Naive B cell (primary cell): ENCODE measurements around the gene TP73. TPM values are rescaled to one million over a fixed set of nuclear protein-coding genes. Genes with fewer than 3 reads are reported as not detected.
"Not testable (repeated sequence)": the region's sequence is repeated elsewhere in the genome, so short reads cannot be mapped to it uniquely, and the experiment has no call there.

ENCODE experiments used
- ATAC-seq, 2 donors: fragments of 150-1000 bp; cut with Tn5 transposase; 2 replicates each; pipeline ENCODE4 v1.10.0; 2021; ENCODE audit warnings: low read depth in 2 of 2, mild to moderate bottlenecking in 2 of 2, moderate library complexity in 2 of 2
- DNase-seq: peaks from one replicate; pipeline ENCODE4 v3.0.0; 2022
- H3K27ac Mint-ChIP-seq, 6 donors: one replicate each; pipeline ENCODE4 v1.8.0; 2020 to 2022; ENCODE audit warnings: mild to moderate bottlenecking in 6 of 6, mixed read lengths in 6 of 6, moderate library complexity in 5 of 6, inconsistent platforms in 2 of 6
- H3K27me3 Mint-ChIP-seq, 3 donors: one replicate each; pipeline ENCODE4 v1.8.0; 2021 to 2022; ENCODE audit warnings: mixed read lengths in 3 of 3, mild to moderate bottlenecking in 1 of 3
- H3K36me3 Mint-ChIP-seq, 2 donors: one replicate each; pipeline ENCODE4 v1.8.0; 2020 to 2022; ENCODE audit warnings: mixed read lengths in 2 of 2, inconsistent platforms in 1 of 2, mild to moderate bottlenecking in 1 of 2
- H3K4me1 Mint-ChIP-seq, 3 donors: one replicate each; pipeline ENCODE4 v1.8.0; 2020 to 2022; ENCODE audit warnings: mixed read lengths in 3 of 3, inconsistent platforms in 1 of 3, mild to moderate bottlenecking in 1 of 3, moderate library complexity in 1 of 3
- H3K4me3 Mint-ChIP-seq, 8 donors: one replicate each; pipeline ENCODE4 v1.8.0; 2020 to 2022; ENCODE audit warnings: mild to moderate bottlenecking in 8 of 8, mixed read lengths in 8 of 8, moderate library complexity in 8 of 8, inconsistent platforms in 2 of 8
- H3K9me3 Mint-ChIP-seq, 7 donors: one replicate each; pipeline ENCODE4 v1.8.0; 2020 to 2022; ENCODE audit warnings: mixed read lengths in 7 of 7, mild to moderate bottlenecking in 5 of 7, inconsistent platforms in 2 of 7, moderate library complexity in 1 of 7
- polyA plus RNA-seq, 6 donors: library from polyadenylated mRNA; unstranded; fragments of 300-500 nt; fragmentation: Illumina TruSeq; gene quantifications; one replicate each; pipeline ENCODE4 v1.2.3, GENCODE V29; 2021; ENCODE audit warnings: low read depth in 6 of 6

Gene TP73
- polyA plus RNA-seq, 6 donors from 2014 or later = not detected

DNA sequence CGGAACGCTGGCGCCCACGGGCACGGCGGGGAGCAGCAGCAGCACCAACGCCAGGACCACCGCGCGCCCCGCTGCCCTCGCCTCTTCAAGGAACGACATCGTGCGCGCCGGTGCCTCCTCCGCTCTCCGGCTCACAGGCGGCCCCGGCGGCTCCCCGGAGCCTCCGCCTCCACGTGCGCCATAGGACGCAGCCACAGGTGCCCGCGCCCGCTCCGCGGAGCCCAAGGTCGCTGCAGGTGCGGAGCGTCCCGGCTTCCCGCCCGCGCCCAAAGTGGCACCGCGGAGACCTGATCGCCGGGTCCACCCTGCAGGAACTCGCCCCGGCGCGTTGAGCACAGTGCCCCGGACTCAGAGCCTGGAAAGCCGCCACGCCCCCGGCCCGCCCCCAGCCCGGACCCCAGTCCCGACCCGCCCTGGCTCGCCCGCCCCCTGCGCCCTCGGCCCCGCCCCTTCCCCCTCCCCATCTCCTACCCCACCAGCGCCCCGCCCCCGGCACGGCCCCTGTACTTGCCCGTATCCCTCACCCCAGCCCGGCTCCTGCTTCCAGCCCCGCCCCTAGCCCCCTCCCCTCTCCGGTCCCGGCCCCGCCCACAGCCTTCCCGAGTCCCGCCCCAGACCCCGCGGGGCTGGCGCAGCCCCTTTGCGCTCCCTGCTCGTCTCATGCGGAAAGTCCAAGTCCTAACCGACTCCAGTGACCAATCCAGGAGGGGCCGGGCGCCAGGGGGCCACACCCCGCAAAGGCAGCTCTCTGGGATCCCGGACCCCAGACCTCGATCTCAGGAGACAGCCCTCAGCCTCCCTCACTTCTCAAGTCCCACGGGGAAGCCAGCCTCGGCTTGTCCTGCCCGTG is 40.9 kb upstream of the TP73 start, which contains the start of gene MEGF6:
MEGF6 (minus strand) TSS at position 339 of the 850 bp plus-strand sequence; CDS start at position 99, 240 bp downstream.
- H3K27me3 Mint-ChIP-seq = peaks cover 12 to 53% (median 18%) of the 10 kb centered on the region in 3 donors
- ATAC-seq (peak; percentile 62 to 68), DNase-seq (peak; percentile 19)
- peak within 1 kb of the TSS; percentile 38 to 86 (median 82) for H3K4me3 Mint-ChIP-seq
- peak within 1 kb of the TSS in 3 of 6 donors; percentile 39 to 90 (median 78) for H3K27ac Mint-ChIP-seq
- peaks cover 10 to 17% (median 12%) of the 10 kb centered on the region in 3 donors for H3K4me1 Mint-ChIP-seq
- no peaks in the 10 kb centered on the region for H3K9me3 Mint-ChIP-seq
- H3K36me3 Mint-ChIP-seq = no peaks in the 10 kb centered on the region

DNA sequence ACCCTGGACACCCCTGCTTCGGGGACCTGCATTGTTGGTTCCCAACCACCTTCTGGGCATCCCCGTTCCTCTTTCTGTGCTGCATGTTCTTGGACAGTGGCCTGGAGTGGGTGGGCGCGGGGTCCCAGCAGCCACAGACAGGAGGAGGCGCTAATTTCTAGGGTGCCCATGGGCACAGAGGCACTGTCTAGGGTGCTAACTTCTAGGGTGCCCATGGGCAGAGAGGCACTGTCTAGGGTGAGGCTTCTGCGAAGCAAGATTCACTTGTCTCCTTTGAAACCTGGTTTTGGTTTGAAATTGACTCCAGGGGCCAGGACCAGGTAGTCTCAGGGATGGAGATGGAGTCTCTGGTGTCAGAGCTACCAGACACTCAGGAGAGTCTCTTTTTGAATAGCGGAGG is 40.2 kb upstream of the TP73 start:
- DNase-seq (no peak), ATAC-seq (no peak)
- Mint-ChIP-seq H3K27ac (peak overlapping the region in 1 of 6 donors; percentile 90), H3K9me3 (no peaks in the 10 kb centered on the region), H3K4me3 (peak overlapping the region; percentile 38 to 86 (median 82)), H3K27me3 (peaks cover 12 to 52% (median 18%) of the 10 kb centered on the region in 3 donors), H3K4me1 (peaks cover 10 to 17% (median 12%) of the 10 kb centered on the region in 3 donors), H3K36me3 (no peaks in the 10 kb centered on the region)

DNA sequence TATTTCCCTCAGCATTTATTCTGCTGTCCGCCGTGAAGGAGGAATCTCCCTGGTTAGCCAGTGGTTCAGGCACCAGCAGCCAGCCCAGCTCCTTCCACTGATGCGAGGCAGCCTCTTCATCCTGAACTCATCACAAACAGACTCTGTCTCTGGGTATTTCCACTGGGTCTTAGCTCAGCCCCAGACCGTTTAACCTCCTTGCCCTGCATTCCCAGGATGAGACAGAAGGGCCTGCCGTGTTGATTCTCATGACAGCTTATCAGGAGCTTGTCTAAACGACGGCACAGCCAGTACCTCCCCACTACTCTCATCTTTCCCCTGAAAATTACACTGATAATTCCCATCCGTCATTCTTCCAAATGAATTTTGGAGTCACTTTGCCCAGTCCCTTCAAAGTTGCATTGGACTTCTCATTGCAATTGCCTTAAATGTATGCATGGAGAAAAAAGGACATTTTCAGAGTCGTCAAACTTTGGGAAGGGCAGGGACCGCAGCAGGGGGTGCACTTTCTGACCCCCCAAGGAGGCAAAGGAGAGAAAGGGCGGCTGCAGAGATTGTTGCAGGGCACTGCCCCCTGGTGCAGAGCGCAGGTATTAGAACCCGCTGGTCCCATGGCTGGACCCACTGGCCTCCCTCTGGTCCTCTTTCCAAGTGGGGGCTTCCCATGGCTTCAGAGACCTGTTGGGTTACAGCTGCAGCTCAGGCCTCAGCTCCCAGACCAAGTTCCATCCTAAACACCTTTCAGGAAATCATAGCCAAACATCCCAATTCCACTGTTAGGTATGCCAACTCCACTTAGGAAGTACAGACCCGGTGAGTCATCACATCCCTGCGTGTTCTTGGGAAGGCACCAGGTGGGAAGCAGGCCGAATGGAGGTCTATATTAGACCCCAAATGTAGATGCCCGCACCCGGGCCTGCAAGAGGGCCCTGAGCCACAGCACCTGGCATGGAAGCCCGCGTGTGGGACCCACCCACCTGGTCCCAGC is 37.3 kb upstream of the TP73 start:
- Mint-ChIP-seq H3K9me3 (no peaks in the 10 kb centered on the region), H3K4me3 (peak overlapping the region in 1 of 8 donors; percentile 20), H3K27ac (no peak overlapping the region)

DNA sequence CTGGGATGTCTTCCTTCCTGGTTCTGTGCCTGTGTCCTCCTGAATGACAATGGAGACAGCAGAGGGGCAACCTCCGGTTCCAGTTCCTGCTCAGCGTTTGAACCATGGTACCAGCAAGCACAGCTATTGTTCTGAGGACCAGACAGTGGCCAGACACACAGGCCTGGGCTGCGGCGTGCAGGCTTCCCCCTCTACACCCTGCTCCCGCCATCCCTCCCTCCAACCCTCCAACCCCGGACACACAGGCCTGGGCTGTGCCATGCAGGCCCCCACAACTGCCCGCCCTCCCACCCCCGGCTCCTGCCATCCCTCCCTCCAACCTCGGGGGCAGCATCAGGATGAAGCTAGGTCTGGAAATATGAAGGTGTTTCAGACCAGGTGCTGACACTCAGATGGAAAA is 35.5 kb upstream of the TP73 start:
- Mint-ChIP-seq H3K4me3 (no peak overlapping the region), H3K4me1 (peaks cover 16 to 28% (median 25%) of the 10 kb centered on the region in 3 donors), H3K9me3 (no peaks in the 10 kb centered on the region), H3K27ac (no peak overlapping the region), H3K36me3 (no peaks in the 10 kb centered on the region), H3K27me3 (peaks cover 8 to 26% (median 12%) of the 10 kb centered on the region in 3 donors)
- DNase-seq (no peak), ATAC-seq (no peak)

More for the DNA sequence above, 37.3 kb upstream of the TP73 start:
- Mint-ChIP-seq H3K36me3 (no peaks in the 10 kb centered on the region), H3K4me1 (peaks cover 19 to 28% (median 25%) of the 10 kb centered on the region in 3 donors), H3K27me3 (peaks cover 12 to 36% (median 18%) of the 10 kb centered on the region in 3 donors)
- DNase-seq (no peak), ATAC-seq (no peak)

DNA sequence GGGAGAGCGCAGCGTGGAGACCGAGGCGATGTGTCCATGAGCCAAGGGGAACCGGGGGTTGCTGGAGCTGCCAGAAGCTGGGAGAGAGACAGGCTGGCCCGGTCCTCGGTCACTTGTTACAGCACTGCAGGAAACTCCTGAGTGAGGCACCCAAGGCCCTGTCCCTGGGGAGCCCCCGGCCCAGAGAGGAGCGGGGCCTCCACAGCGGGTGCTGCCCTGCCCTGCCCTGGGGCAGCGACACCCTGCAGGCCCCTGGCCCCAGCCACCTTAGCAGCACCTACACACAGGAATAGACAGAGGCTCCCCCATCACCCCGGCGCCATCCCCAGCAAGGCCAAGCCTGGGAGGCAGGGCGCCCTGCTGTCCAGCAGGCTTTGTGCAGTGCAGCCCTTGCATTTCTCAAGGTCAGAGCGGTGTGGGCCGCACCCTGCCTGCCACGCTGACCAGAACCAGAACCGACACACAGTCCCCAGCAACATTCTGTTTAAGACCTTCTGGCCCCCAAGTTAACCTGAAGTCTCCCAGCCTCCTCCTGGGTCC is 34.4 kb upstream of the TP73 start:
- ATAC-seq = no peak
- no peaks in the 10 kb centered on the region for H3K36me3 Mint-ChIP-seq
- H3K4me3 Mint-ChIP-seq = no peak overlapping the region
- H3K4me1 Mint-ChIP-seq = peaks cover 16 to 30% (median 29%) of the 10 kb centered on the region in 3 donors
- peaks cover 8 to 22% (median 12%) of the 10 kb centered on the region in 3 donors for H3K27me3 Mint-ChIP-seq
- no peak overlapping the region for H3K27ac Mint-ChIP-seq
- no peak for DNase-seq
- H3K9me3 Mint-ChIP-seq = no peaks in the 10 kb centered on the region

DNA sequence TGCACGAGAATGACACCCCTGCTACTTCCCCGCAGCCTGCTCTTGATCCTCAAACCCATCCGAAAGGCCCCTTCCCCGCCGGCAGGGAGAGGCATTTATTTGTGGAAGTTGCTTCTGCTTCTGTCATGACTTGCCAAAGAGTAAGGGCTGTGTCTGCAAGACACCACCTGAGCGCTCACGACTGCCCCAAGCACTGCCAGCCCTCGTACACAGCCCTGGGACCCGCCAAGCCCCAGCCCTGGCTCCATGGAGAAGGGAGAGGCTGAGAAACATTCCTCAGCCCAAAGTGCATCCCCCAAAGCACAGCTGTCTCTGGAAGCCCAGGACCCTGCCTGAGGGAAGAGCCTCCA is 33.8 kb upstream of the TP73 start:
- no peaks in the 10 kb centered on the region for H3K9me3 Mint-ChIP-seq
- ATAC-seq = no peak
- H3K36me3 Mint-ChIP-seq = no peaks in the 10 kb centered on the region
- H3K27me3 Mint-ChIP-seq = peaks cover 7 to 22% (median 8%) of the 10 kb centered on the region in 3 donors
- H3K27ac Mint-ChIP-seq = no peak overlapping the region
- no peak for DNase-seq
- H3K4me3 Mint-ChIP-seq = no peak overlapping the region
- peaks cover 22 to 36% (median 35%) of the 10 kb centered on the region in 3 donors for H3K4me1 Mint-ChIP-seq

DNA sequence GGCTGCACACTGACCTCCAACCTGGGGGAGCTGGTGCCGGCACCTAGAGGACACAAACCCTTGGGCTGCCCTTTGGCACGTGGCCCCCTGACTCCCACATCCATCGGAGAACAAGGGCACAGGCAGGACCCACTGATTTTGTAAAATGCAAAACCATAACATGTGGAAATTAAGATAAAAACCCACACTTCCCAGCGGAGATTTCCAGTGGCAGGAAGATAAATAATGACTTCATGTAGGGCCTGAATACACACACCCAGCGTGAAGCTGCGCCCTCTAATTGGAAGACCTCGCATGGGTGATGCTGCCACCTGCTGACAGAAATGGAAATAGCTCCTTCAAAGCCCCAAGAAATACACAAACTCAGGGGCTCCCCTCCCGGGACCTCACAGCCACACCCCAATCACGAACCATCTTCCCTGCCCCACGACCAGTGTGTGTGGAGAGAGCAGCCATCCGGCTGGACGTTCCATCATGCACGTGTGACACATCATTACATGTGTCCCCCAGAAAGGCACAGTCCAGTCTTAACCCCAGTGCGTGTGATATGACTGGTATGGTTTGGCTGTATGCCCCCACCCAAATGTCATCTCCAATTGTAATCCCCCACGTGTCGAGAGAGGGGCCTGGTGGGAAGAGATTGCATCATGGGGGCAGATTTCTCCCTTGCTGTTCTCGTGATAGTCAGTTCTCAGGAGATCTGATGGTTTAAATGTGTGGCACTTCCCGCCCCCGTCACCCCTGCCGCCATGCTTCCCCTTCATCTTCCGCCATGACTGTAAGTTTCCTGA is 33.2 kb upstream of the TP73 start:
- DNase-seq (peak; percentile 74), ATAC-seq (peak; percentile 95)
- no peaks in the 10 kb centered on the region for H3K36me3 Mint-ChIP-seq
- H3K27ac Mint-ChIP-seq = peak overlapping the region in 2 of 6 donors; percentile 5 to 48
- H3K4me1 Mint-ChIP-seq = peaks cover 28 to 41% (median 40%) of the 10 kb centered on the region in 3 donors
- H3K27me3 Mint-ChIP-seq = peaks cover under 1 to 16% (median 8%) of the 10 kb centered on the region in 3 donors
- H3K4me3 Mint-ChIP-seq = peak overlapping the region in 2 of 8 donors; percentile 10 to 53
- H3K9me3 Mint-ChIP-seq = no peaks in the 10 kb centered on the region

DNA sequence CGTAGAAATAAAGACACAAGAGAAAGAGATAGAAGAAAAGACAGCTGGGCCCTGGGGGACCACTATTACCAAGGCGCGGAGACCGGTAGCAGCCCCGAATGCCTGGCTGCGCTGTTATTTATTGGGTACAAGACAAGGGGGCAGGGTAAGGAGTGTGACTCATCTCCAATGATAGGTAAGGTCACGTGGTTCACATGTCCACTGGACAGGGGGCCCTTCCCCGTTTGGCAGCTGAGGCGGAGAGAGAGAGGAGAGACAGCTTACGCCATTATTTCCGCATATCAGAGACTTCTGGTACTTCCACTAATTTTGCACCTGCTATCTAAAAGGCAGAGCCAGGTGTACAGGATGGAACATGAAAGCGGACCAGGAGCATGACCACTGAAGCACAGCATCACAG is 31.6 kb upstream of the TP73 start:
- DNase-seq = no peak
- no peak for ATAC-seq
- Mint-ChIP-seq H3K27ac (peak overlapping the region in 2 of 6 donors; percentile 29 to 68), H3K4me1 (peaks cover 35 to 52% (median 49%) of the 10 kb centered on the region in 3 donors), H3K4me3 (peak overlapping the region in 2 of 8 donors; percentile 61 to 100), H3K36me3 (peaks cover 0 to 7% of the 10 kb centered on the region in 2 donors), H3K27me3 (peaks cover 0 to 6% (median 0%) of the 10 kb centered on the region in 3 donors), H3K9me3 (no peaks in the 10 kb centered on the region)

DNA sequence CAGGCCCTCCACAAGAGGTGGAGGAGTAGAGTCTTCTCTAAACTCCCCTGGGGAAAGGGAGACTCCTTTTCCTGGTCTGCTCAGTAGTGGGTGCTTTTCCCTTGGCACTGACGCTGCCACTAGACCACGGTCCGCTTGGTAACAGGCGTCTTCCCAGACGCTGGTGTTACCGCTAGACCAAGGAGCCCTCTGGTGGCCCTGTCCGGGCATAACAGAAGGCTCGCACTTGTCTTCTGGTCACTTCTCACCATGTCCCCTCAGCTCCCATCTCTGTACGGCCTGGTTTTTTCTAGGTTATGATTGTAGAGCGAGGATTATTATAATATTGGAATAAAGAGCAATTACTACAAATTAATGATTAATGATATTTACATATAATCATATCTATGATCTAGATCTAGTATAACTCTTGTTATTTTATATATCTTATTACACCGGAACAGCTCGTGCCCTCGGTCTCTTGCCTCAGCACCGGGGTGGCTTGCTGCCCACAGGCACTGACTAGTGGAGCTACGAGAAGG is 31.1 kb upstream of the TP73 start:
- DNase-seq, H3K27me3 Mint-ChIP-seq, H3K36me3 Mint-ChIP-seq, ATAC-seq, H3K9me3 Mint-ChIP-seq: not testable (repeated sequence)
- H3K4me3 Mint-ChIP-seq = peak overlapping the region in 4 of 8 donors; percentile 29 to 100 (median 35)
- peak overlapping the region in 1 of 6 donors; percentile 29 for H3K27ac Mint-ChIP-seq
- peaks cover 37 to 57% (median 54%) of the 10 kb centered on the region in 3 donors for H3K4me1 Mint-ChIP-seq

DNA sequence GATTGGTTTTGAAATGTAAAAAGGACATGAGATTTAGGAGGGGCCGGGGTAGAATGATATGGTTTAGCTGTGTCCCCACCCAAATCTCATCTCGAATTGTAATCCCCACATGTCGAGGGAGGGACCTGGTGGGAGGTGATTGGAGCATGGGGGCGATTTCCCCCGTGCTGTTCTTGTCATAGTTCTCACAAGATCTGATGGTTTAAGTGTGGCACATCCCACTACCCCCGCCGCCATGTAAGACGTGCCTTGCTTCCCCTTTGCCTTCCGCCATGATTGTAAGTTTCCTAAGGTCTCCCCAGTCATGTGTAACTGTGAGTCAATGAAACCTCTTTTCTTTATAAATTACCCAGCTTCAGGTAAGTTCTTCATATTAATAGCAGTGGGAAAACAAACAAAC is 30.2 kb upstream of the TP73 start:
- Mint-ChIP-seq H3K4me3 (peak overlapping the region in 5 of 8 donors; percentile 33 to 100 (median 61)), H3K27ac (peak overlapping the region in 3 of 6 donors; percentile 40 to 95 (median 88)), H3K4me1 (peaks cover 38 to 59% (median 54%) of the 10 kb centered on the region in 3 donors)
- not testable (repeated sequence) for H3K9me3 Mint-ChIP-seq, ATAC-seq, H3K36me3 Mint-ChIP-seq, H3K27me3 Mint-ChIP-seq, DNase-seq

DNA sequence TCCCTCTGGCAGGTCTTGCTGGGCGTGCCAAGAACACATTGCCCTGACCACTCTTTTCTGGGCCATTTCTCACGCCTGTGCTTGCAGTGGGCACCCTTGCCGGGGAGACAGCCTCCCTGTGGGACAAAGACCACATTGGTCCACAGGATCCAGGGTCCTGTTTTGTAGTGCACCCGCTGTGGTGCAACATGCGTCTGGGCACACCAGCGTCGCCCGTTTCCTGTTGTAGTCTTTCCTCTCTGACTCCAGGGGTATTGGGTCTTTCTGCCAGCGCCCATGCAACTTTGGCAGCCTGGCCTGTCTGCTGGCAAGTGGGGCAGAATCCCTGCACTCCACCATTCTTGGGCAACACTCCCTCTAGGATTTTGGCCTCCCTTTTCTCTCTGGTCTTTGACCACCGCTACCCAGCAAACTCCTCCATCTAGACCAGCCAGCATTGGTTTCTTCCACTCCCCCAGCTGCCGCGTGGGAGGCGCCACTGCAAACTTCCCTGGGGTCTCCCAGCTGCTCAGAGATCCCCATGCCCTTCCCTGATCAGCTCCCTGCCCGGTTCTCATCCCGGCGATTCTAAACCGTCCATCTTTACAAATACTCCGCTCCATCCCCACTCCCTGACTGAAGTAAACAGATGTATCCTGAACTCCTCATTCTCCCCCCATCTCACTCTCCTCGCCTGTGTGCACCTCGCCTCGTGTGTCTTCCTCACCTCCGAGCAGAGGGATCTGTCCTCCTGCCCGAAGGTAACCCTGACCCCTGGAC is 28.7 kb upstream of the TP73 start:
- ATAC-seq (no peak), DNase-seq (no peak)
- Mint-ChIP-seq H3K27me3 (no peaks in the 10 kb centered on the region), H3K27ac (peak overlapping the region; percentile 58 to 98 (median 87)), H3K36me3 (peaks cover 0 to 7% of the 10 kb centered on the region in 2 donors), H3K4me1 (peaks cover 38 to 59% (median 54%) of the 10 kb centered on the region in 3 donors), H3K4me3 (peak overlapping the region; percentile 94 to 100 (median 98)), H3K9me3 (no peaks in the 10 kb centered on the region)
